Kidney (tissue), 14 donors: ENCODE measurements around the gene CGRRF1. TPM values are rescaled to one million over a fixed set of nuclear protein-coding genes. Genes with fewer than 3 reads are reported as not detected.

Experiments used
- DNase-seq, 5 donors: peaks; one replicate each; pipeline ENCODE4 v3.0.0-alpha.2; 2013 to 2020
- FAIRE-seq: peaks from 2 replicates; lab custom pipeline; 2012; peaks lifted over from hg19 to GRCh38; lab: Jason Lieb, UNC
- H3K27ac ChIP-seq, 2 donors: one replicate each; pipeline ENCODE4 v1.7.0; 2013; ENCODE audit warnings: low read depth in 2 of 2, low read length in 2 of 2, inconsistent platforms in 1 of 2
- H3K27me3 ChIP-seq: one replicate; pipeline ENCODE4 v1.7.1; 2013; ENCODE audit warnings: low read length, inconsistent platforms; ENCODE audit not compliant: control insufficient read depth, insufficient read depth
- H3K36me3 ChIP-seq, 3 donors: one replicate each; pipeline versions ENCODE4 v1.7.0 to v1.7.1; 2013; ENCODE audit warnings: low read length in 3 of 3, control low read depth in 1 of 3, inconsistent platforms in 1 of 3; ENCODE audit not compliant: insufficient read depth in 3 of 3, control insufficient read depth in 2 of 3
- H3K4me1 ChIP-seq, 3 donors: one replicate each; pipeline versions ENCODE4 v1.7.0 to v1.7.1; 2013; ENCODE audit warnings: low read length in 3 of 3, inconsistent platforms in 1 of 3, low read depth in 1 of 3; ENCODE audit not compliant: control insufficient read depth in 2 of 3, insufficient read depth in 2 of 3
- H3K4me3 ChIP-seq, 3 donors: one replicate each; pipeline versions ENCODE4 v1.7.0 to v1.8.1; 2013; ENCODE audit warnings: low read length in 3 of 3, control low read depth in 1 of 3, inconsistent platforms in 1 of 3
- H3K9ac ChIP-seq, 3 donors: one replicate each; pipeline versions ENCODE4 v1.7.0 to v1.7.1; 2013; ENCODE audit warnings: low read length in 3 of 3, control low read depth in 1 of 3, inconsistent platforms in 1 of 3
- H3K9me3 ChIP-seq, 3 donors: one replicate each; pipeline versions ENCODE4 v1.7.0 to v1.7.1; 2013; ENCODE audit warnings: low read length in 3 of 3, control low read depth in 1 of 3, inconsistent platforms in 1 of 3; ENCODE audit not compliant: control insufficient read depth in 2 of 3, insufficient read depth in 1 of 3
- intact Hi-C: fragments of 100-400 bp; cut with DNase I; formaldehyde crosslinking; loops from one replicate; pipeline ENCODE4 v1.11.1; 2022
- polyA plus RNA-seq: library from polyadenylated mRNA; stranded (reverse); fragments of 350-450 nt; fragmentation: Illumina TruSeq; extraction: RNeasy Lipid Tissue Mini Kit (QIAGEN cat#74804); gene quantifications from one replicate; pipeline ENCODE4 v1.2.3, GENCODE V29; 2014; ENCODE audit warnings: low read depth, low replicate concordance; ENCODE audit not compliant: insufficient read depth
- total RNA-seq: library from RNA; stranded (reverse); fragmentation: NEBNext Ultra II Directional; extraction: Animal tissue kit (Norgen Biotek cat#: 25700); gene quantifications from one replicate; pipeline ENCODE4 v1.2.1, GENCODE V29; 2021
- TF ChIP-seq, protein P1 (sequence below): IDR thresholded peaks from 3 replicates; pipeline ENCODE4 v1.5.1; 2012; ENCODE audit warnings: mild to moderate bottlenecking, moderate library complexity, borderline replicate concordance; ENCODE audit not compliant: insufficient read depth; ENCODE audit errors: extremely low read depth
- donor health status: control.
- donor health status: control.
- donor health status: control.
- donor health status: control.
- donor health status: control.
- donor health status: DM: yes; HTN: yes; CAD: no.
- donor health status: Normal renal cell carcinoma (clear cell type).

Gene CGRRF1
- total and polyA plus RNA-seq, 2 donors from 2014 or later = 19.6 to 26.2 TPM

DNA sequence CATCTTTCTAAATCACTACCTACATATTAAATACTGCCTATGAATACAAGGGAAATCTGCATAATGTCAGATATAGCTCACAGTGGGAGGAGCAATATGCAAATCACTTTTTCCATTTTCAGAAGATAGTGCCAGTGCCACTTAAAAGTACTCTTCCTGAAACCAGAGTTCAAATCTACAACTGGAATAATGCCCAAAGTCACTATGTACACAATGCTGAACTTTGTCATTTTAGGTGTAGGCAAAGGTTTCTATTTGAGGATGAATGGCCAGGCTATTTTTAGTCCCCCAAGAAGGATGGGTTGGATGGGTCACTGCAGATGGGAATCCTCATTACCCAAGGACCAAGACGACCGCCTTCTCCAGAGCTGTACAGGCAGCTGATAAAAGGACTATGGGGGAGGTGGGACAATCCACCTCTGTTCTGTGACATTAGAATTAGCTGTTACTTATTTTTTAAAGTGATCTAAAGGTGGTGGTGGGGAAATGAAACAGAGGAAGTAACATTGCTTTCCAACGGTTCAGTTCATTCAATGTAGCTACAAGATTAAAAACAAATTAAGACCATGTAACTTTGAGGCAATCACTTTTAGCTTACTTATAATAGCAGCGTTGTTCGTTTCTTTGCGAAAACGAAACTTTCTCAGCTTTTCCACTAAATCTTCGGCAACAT, 26.5 kb upstream of the CGRRF1 start:
- intact Hi-C loops = no loop called here
- no peak for FAIRE-seq
- H3K36me3 ChIP-seq = peaks cover 0 to 4% (median 0%) of the 10 kb centered on the region in 3 donors
- no peaks in the 10 kb centered on the region for H3K9me3 ChIP-seq
- no peak for DNase-seq
- H3K27ac ChIP-seq = no peak overlapping the region
- TF ChIP-seq, protein P1, sequence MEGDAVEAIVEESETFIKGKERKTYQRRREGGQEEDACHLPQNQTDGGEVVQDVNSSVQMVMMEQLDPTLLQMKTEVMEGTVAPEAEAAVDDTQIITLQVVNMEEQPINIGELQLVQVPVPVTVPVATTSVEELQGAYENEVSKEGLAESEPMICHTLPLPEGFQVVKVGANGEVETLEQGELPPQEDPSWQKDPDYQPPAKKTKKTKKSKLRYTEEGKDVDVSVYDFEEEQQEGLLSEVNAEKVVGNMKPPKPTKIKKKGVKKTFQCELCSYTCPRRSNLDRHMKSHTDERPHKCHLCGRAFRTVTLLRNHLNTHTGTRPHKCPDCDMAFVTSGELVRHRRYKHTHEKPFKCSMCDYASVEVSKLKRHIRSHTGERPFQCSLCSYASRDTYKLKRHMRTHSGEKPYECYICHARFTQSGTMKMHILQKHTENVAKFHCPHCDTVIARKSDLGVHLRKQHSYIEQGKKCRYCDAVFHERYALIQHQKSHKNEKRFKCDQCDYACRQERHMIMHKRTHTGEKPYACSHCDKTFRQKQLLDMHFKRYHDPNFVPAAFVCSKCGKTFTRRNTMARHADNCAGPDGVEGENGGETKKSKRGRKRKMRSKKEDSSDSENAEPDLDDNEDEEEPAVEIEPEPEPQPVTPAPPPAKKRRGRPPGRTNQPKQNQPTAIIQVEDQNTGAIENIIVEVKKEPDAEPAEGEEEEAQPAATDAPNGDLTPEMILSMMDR = no peak
- no peak overlapping the region for H3K4me3 ChIP-seq
- H3K9ac ChIP-seq = no peak overlapping the region
- no peaks in the 10 kb centered on the region for H3K27me3 ChIP-seq
- H3K4me1 ChIP-seq = peaks cover 0 to 6% (median 5%) of the 10 kb centered on the region in 3 donors

DNA sequence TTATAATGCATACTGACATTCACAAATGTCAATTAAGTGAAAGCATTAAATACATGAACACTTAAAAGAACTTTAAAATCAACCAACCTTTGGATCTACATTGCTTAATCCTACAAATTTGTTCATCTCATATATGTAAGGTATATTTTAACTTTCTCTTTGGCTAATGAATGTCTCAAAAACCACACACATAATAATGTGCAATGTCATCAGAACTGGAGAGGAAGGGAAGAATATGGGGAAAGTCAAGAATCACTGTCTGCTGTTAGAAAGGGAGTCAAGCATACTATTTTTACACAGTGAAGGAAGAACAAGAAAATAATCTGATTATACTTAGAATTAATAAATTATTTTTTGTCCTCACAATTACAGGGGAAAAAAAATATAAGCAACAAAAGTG, 25.9 kb upstream of the CGRRF1 start:
- Histone ChIP-seq H3K27me3 (no peaks in the 10 kb centered on the region), H3K4me3 (no peak overlapping the region), H3K27ac (no peak overlapping the region), H3K9me3 (no peaks in the 10 kb centered on the region), H3K9ac (no peak overlapping the region), H3K36me3 (peaks cover 0 to 4% (median 0%) of the 10 kb centered on the region in 3 donors), H3K4me1 (peaks cover 0 to 6% (median 5%) of the 10 kb centered on the region in 3 donors)
- FAIRE-seq = no peak
- DNase-seq = no peak
- intact Hi-C loops = no loop called here
- TF ChIP-seq, protein P1 = no peak

DNA sequence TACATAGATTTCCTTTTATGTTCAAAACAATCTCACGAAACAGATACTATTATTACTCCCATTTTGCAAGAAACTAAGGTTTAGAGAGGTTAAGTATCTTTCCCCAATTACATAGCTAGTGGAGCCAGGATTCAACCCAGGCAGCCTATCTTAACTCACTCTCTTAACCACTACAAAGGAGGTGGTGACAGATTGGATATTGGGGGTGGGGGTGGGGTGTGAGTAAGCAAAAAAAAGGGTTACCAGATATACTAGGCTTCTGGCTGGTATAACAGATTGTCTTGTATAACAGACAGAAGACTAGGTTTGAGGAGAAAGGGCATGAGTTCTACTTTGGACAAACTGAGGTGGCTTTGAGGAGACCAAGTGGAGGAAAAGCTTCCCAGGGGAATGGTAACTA, 23.0 kb upstream of the CGRRF1 start:
- Histone ChIP-seq H3K4me3 (no peak overlapping the region), H3K9me3 (no peaks in the 10 kb centered on the region), H3K27ac (no peak overlapping the region), H3K27me3 (no peaks in the 10 kb centered on the region), H3K4me1 (peaks cover 0 to 13% (median 12%) of the 10 kb centered on the region in 3 donors), H3K36me3 (no peaks in the 10 kb centered on the region), H3K9ac (no peak overlapping the region)
- intact Hi-C loops = no loop called here
- no peak for FAIRE-seq
- TF ChIP-seq, protein P1 = no peak
- no peak for DNase-seq

DNA sequence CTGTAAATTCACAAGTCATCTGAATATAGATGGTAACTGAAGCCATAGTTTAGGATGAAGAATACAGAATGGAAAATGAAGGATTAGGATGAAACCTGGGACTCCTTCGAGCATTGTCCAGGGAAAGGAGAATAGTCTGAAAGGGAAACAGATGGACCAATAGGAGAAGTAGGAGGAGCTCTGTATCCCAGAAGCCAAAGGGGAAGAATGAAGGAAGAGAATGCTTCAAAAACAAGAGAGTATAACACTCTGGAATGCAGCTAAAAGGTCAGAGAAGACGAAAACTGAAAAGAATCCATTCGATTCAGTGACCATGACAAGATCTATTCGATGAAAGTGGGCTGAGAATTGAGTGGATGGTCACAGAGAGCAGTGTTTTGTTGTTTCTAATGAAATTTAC, 21.9 kb upstream of the CGRRF1 start:
- Histone ChIP-seq H3K36me3 (no peaks in the 10 kb centered on the region), H3K27me3 (no peaks in the 10 kb centered on the region), H3K4me3 (peak overlapping the region; percentile 83 to 93 (median 92)), H3K9me3 (no peaks in the 10 kb centered on the region), H3K9ac (peak overlapping the region in 2 of 3 donors; percentile 72 to 93), H3K27ac (peak overlapping the region; percentile 88 to 91), H3K4me1 (peaks cover 0 to 12% (median 12%) of the 10 kb centered on the region in 3 donors)
- intact Hi-C loops = no loop called here
- TF ChIP-seq, protein P1 = no peak
- peak in 1 of 5 donors; percentile 46 for DNase-seq
- FAIRE-seq = no peak
